Neural progenitor cell (in vitro differentiated cells): ENCODE data around the gene UPK3B.
"Not testable (repeated sequence)": the region's sequence is repeated elsewhere in the genome, so short reads cannot be mapped to it uniquely, and the experiment has no call there.

Experiments
- CTCF ChIP-seq: fragments of 200-600 bp; sonication (generic); IDR thresholded peaks from 2 replicates; pipeline ENCODE4 v1.5.1; 2017; ENCODE audit warnings: antibody characterized with exemption, mild to moderate bottlenecking
- EZH2 ChIP-seq: fragments of 200-600 bp; sonication (generic); IDR thresholded peaks from 2 replicates; pipeline ENCODE4 v1.6.1; 2017; ENCODE audit warnings: antibody characterized with exemption, mild to moderate bottlenecking, moderate library complexity
- EZH2phosphoT487 ChIP-seq: fragments of 200-600 bp; sonication (generic); IDR thresholded peaks from 2 replicates; pipeline ENCODE4 v1.6.1; 2017; ENCODE audit warnings: antibody characterized with exemption

DNA sequence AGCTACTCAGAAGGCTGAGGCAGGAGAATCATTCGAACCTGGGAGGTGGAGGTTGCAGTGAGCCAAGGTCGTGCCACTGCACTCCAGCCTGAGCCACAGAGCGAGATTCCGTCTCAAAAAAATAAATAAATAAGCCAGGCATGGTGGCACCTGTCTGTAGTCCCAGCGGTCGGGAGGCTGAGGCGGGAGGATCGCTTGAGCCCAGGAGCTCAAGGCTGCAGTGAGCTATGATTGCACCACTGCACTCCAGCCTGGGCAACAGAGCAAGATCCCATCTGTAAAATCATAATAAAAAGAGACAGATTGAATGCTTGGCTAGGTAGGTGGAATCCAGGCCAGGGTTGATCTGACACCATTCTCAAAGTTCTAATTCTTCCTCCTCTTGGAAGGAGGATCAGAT lies 3.7 kb upstream of the UPK3B start:
- TF ChIP-seq CTCF, EZH2, EZH2phosphoT487: not testable (repeated sequence)
